Esophagus muscularis mucosa (tissue), 4 donors: ENCODE data around the gene STRIP2. TPM values are rescaled to one million over a fixed set of nuclear protein-coding genes. Genes with fewer than 3 reads are reported as not detected.

Experiments
- DNase-seq: peaks from one replicate; pipeline ENCODE4 v3.0.0-alpha.2; 2017; ENCODE audit errors: extremely low spot score
- H3K27ac ChIP-seq, 4 donors: fragments of 200-600 bp; sonication (generic); replicated peaks in 1 of 4; 1 replicate in 3 of 4; 2 replicates in 1 of 4; pipeline ENCODE4 v1.5.1; 2016 to 2019; ENCODE audit warnings: mild to moderate bottlenecking in 1 of 4
- H3K27me3 ChIP-seq, 4 donors: fragments of 200-600 bp; sonication (generic); one replicate each; pipeline versions ENCODE4 v1.5.1 to v1.6.0; 2016 to 2019
- H3K36me3 ChIP-seq, 4 donors: fragments of 200-600 bp; sonication (generic); one replicate each; pipeline ENCODE4 v1.5.1; 2016 to 2019
- H3K4me1 ChIP-seq, 4 donors: fragments of 200-600 bp; sonication (generic); one replicate each; pipeline ENCODE4 v1.5.1; 2016 to 2019
- H3K4me3 ChIP-seq, 4 donors: fragments of 200-600 bp; sonication (generic); 1 replicate in 2 of 4; 2 replicates in 2 of 4; pipeline ENCODE4 v1.5.1; 2016 to 2019; ENCODE audit warnings: mild to moderate bottlenecking in 4 of 4, moderate library complexity in 1 of 4
- H3K9me3 ChIP-seq, 4 donors: fragments of 200-600 bp; sonication (generic); 1 replicate in 3 of 4; 2 replicates in 1 of 4; pipeline ENCODE4 v1.5.1; 2016 to 2019
- EP300 ChIP-seq: sonication (generic); formaldehyde crosslinking; IDR thresholded peaks from one replicate; pipeline ENCODE4 v1.6.1; 2017; ENCODE audit warnings: antibody characterized with exemption
- POLR2A ChIP-seq: fragments of 450-650 bp; IDR thresholded peaks from one replicate; pipeline ENCODE4 v1.6.1; 2017; ENCODE audit warnings: antibody characterized with exemption, moderate library complexity, mild to moderate bottlenecking, low read depth
- POLR2AphosphoS5 ChIP-seq, 2 donors: sonication (generic); formaldehyde crosslinking; IDR thresholded peaks; one replicate each; pipeline ENCODE4 v1.6.1; 2017; ENCODE audit warnings: antibody characterized with exemption in 2 of 2
- WGBS: methylation state at CpG from one replicate; pipeline ENCODE4 v1.1.5; 2018; 5-methylcytosine and 5-hydroxymethylcytosine counted together
- intact Hi-C: fragments of 100-400 bp; cut with DNase I; formaldehyde crosslinking; loops from one replicate; pipeline ENCODE4 v1.15.1; 2023
- total RNA-seq, 4 donors: library from RNA; depleted of rRNA; stranded (reverse); fragments of >200 nt; gene quantifications; one replicate each; pipeline versions ENCODE4 v1.1.0 to v1.2.1, GENCODE V29; 2016
- TF ChIP-seq, protein P1 (sequence below), 3 experiments: fragments of 200-600 bp in 2 of 3; fragments of 450-650 bp in 1 of 3; sonication (generic) in 2 of 3; IDR thresholded peaks; one replicate each; pipeline ENCODE4 v1.5.1; 2017 to 2019; ENCODE audit warnings: antibody characterized with exemption in 3 of 3, mild to moderate bottlenecking in 2 of 3, moderate library complexity in 1 of 3

The STRIP2 gene
- total RNA-seq, 4 donors from 2014 or later, result 1.1 to 2.1 (median 1.9) TPM

DNA sequence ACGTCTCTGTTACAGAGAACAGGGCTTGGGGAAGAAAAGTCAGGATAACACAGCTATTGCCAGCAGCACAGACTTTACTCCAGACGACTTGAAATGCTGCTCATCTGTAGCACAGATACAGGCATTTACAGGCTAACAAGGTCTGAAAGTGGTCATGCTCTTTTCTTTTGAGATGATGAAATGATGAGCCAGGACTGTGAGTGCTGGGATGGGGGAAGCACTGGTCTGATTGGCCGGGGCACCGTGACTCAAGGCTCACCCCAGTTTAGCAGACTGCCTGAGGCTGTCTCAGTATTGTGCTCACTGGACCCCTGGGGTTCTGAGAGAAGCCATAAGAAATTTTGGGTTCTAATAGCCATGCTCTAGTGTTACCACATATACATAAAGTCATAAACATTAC, 80.5 kb downstream of the STRIP2 start:
- Histone ChIP-seq H3K4me3 (no peak overlapping the region), H3K27ac (no peak overlapping the region), H3K4me1 (no peaks in the 10 kb centered on the region), H3K36me3 (no peaks in the 10 kb centered on the region), H3K9me3 (no peaks in the 10 kb centered on the region), H3K27me3 (peaks cover 0 to 6% (median 0%) of the 10 kb centered on the region in 4 donors)
- no peak for TF ChIP-seq EP300
- TF ChIP-seq POLR2AphosphoS5 (IDR thresholded peaks at IDR 0.05), result no peak
- TF ChIP-seq, protein P1, sequence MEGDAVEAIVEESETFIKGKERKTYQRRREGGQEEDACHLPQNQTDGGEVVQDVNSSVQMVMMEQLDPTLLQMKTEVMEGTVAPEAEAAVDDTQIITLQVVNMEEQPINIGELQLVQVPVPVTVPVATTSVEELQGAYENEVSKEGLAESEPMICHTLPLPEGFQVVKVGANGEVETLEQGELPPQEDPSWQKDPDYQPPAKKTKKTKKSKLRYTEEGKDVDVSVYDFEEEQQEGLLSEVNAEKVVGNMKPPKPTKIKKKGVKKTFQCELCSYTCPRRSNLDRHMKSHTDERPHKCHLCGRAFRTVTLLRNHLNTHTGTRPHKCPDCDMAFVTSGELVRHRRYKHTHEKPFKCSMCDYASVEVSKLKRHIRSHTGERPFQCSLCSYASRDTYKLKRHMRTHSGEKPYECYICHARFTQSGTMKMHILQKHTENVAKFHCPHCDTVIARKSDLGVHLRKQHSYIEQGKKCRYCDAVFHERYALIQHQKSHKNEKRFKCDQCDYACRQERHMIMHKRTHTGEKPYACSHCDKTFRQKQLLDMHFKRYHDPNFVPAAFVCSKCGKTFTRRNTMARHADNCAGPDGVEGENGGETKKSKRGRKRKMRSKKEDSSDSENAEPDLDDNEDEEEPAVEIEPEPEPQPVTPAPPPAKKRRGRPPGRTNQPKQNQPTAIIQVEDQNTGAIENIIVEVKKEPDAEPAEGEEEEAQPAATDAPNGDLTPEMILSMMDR (IDR thresholded peaks at IDR 0.05), result no peak
- no peak for TF ChIP-seq POLR2A
- intact Hi-C loops, result no loop called here
- 55% methylated on average over 4 of the region's 4 CpGs for WGBS
- no peak for DNase-seq

DNA sequence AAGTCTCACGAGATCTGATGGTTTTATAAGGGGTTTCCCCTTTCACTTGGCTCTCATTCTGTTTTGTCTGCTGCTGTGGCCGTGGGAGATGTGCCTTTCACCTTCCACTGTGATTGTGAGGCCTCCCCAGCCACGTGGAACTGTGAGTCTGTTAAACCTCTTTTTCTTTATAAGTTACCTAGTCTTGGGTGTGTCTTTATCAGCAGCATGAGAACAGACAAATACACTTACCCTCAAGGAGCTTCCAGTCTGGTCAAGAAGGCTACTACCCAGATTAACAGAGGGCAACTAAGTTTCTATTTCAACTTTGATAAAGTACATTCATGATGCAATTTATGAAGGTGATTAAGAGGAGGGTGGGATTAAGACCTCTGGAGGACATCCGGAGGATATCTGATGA, 81.1 kb downstream of the STRIP2 start:
- no peak for DNase-seq
- H3K27ac ChIP-seq, result no peak overlapping the region
- intact Hi-C loops, result no loop called here
- peaks cover 0 to 6% (median 0%) of the 10 kb centered on the region in 4 donors for H3K27me3 ChIP-seq
- H3K9me3 ChIP-seq, result no peaks in the 10 kb centered on the region
- no peak overlapping the region for H3K4me3 ChIP-seq
- no peaks in the 10 kb centered on the region for H3K4me1 ChIP-seq
- 71% methylated on average over 4 of the region's 4 CpGs for WGBS
- TF ChIP-seq POLR2AphosphoS5 (IDR thresholded peaks at IDR 0.05) (no peak), POLR2A (no peak), EP300 (no peak)
- TF ChIP-seq, protein P1 (IDR thresholded peaks at IDR 0.05), result no peak
- no peaks in the 10 kb centered on the region for H3K36me3 ChIP-seq

DNA sequence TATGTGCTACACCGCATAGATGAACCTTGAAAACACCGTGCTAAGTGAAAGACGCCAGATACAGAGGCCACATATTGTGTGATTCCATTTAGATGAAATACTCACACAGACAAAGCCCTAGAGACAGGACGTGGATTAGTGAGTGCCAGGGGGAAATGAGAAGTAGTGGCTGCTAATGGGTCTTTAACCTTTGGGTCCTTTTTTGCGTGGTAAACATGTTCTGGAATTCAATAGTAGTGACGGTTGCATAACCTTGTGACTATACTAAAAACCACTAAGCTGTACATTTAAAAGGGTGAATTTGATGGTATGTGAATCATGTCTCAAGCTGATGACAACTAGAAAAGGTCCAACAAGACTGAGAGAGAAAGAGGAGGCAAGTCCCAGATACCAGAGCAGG, 83.7 kb downstream of the STRIP2 start:
- H3K27me3 ChIP-seq, result peaks cover 0 to 13% (median 0%) of the 10 kb centered on the region in 4 donors
- H3K36me3 ChIP-seq, result no peaks in the 10 kb centered on the region
- 82% methylated on average over 6 of the region's 6 CpGs for WGBS
- H3K9me3 ChIP-seq, result no peaks in the 10 kb centered on the region
- intact Hi-C loops, result no loop called here
- no peak overlapping the region for H3K4me3 ChIP-seq
- TF ChIP-seq, protein P1 (IDR thresholded peaks at IDR 0.05), result no peak
- TF ChIP-seq EP300 (no peak), POLR2AphosphoS5 (IDR thresholded peaks at IDR 0.05) (no peak), POLR2A (no peak)
- no peak overlapping the region for H3K27ac ChIP-seq
- DNase-seq, result no peak
- no peaks in the 10 kb centered on the region for H3K4me1 ChIP-seq

DNA sequence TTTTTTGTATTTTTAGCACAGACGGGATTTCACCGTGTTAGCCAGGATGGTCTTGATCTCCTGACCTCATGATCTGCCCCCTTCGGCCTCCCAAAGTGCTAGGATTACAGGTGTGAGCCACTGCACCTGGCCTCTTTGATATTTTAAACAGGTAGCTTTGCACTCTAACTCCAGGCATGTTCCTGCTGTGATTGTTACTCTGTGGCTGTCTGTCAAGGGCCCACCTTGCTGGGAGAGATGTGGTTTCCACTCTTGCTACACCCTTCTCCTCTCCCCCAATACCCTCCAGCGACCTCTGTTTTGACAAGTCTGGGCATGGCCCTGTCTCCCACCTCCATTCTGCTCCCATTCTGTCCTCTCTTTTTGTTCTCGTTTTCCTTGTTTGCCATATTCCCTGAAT, 85.2 kb downstream of the STRIP2 start:
- H3K27ac ChIP-seq, result no peak overlapping the region
- no peak overlapping the region for H3K4me3 ChIP-seq
- WGBS, result 37% methylated on average over 5 of the region's 5 CpGs
- intact Hi-C loops, result no loop called here
- no peak for DNase-seq
- no peaks in the 10 kb centered on the region for H3K36me3 ChIP-seq
- no peak for TF ChIP-seq POLR2AphosphoS5 (IDR thresholded peaks at IDR 0.05)
- no peak for TF ChIP-seq POLR2A
- TF ChIP-seq, protein P1 (IDR thresholded peaks at IDR 0.05), result no peak
- TF ChIP-seq EP300, result no peak
- peaks cover 0 to 23% (median 0%) of the 10 kb centered on the region in 4 donors for H3K27me3 ChIP-seq
- no peaks in the 10 kb centered on the region for H3K9me3 ChIP-seq
- H3K4me1 ChIP-seq, result no peaks in the 10 kb centered on the region
